GM12892 (cell line): Measurements from ENCODE around the gene TIMM8A.
A peak's percentile ranks its signal among the peaks of the same experiment; 100 is the strongest.

Source experiments
- DNase-seq: peaks from one replicate; pipeline ENCODE4 v3.0.0; 2011; ENCODE audit not compliant: insufficient read length
- FAIRE-seq: peaks from 2 replicates; lab custom pipeline; 2011; peaks lifted over from hg19 to GRCh38; lab: Jason Lieb, UNC
- POLR2A ChIP-seq: IDR thresholded peaks from 2 replicates; pipeline ENCODE4 v1.6.1; 2011; ENCODE audit warnings: low read depth, low read length, control low read depth
- POLR2AphosphoS5 ChIP-seq: IDR thresholded peaks from 2 replicates; pipeline ENCODE4 v1.6.1; 2011; ENCODE audit warnings: low read depth, low read length, control low read depth
- TAF1 ChIP-seq: IDR thresholded peaks from 2 replicates; pipeline ENCODE4 v1.6.1; 2011; ENCODE audit warnings: low read depth, mild to moderate bottlenecking, control low read depth, low read length, borderline replicate concordance

Gene TIMM8A

DNA sequence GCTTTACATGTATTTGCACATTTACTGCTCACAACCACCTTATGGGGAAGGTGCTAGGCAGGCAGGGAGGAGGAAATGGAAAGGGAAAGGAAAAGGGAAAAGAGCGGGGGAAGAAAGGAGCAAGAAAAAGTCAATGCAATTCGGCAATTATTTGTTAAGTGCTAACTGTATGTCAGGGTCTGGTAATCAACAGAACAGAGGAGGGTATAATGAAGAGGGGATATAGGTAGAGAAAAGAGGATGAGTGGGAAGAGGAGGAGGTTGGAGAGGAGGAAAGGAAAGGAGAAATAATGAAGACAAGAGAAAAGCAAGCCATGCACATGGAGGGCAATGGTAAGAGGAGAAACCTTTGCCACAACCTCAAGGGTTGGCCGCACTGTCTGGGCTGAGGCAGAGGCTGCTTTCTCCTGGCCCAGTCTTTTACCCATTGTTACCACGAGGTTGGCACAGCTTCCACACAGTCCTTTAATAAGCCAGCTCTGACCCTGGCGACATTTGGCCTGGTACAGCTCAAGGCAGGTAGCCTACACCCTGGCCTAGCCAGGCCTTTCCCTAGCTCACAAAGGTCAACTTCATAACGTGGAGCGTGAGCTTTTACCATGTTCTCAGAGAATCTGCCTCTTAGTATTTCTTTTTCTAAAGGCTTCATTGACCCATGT is 36.6 kb upstream of the TIMM8A start:
- FAIRE-seq: peak; percentile 61

DNA sequence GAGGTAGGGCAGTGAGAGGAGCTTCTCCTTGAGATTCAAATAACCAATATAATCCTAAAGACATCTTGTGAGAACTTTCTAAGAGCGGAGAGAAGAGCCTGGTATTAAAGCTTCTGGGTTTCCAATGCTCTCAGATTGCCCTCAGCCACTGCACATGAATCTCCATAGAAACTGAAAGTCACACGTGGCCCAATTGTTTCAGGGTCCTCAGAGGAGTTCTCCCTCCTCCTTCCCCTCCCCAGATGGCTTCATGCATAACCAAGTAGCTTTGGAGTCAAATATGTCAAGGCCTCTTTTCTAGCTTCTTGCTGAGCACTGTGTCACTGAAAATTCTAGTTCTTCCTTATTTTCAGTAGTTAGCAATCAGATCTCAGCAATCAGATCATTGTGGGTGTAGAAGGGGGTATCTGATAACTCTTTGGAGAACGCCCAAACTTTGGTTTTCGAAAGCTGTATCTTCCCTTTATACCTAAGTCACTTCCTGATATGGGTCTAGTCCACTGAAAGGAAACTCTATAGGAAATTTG is 35.2 kb upstream of the TIMM8A start:
- DNase-seq: no peak
- no peak for TF ChIP-seq POLR2A
- TF ChIP-seq POLR2AphosphoS5: no peak
- no peak for TF ChIP-seq TAF1
- peak; percentile 53 for FAIRE-seq

More for the DNA sequence above, 36.6 kb upstream of the TIMM8A start:
- no peak for TF ChIP-seq POLR2AphosphoS5
- TF ChIP-seq TAF1: no peak
- no peak for TF ChIP-seq POLR2A
- no peak for DNase-seq

GRCh38 chrX:101377547-101377946 is 29.0 kb upstream of the TIMM8A start:
- TF ChIP-seq TAF1 (no peak), POLR2A (no peak), POLR2AphosphoS5 (no peak)
- FAIRE-seq: no peak

GRCh38 chrX:101370888-101371504 is 22.5 kb upstream of the TIMM8A start:
- peak; percentile 77 for FAIRE-seq
- TF ChIP-seq TAF1 (no peak), POLR2AphosphoS5 (no peak), POLR2A (no peak)
- no peak for DNase-seq

More at GRCh38 chrX:101377547-101377946, 29.0 kb upstream of the TIMM8A start:
- DNase-seq: no peak

GRCh38 chrX:101369687-101370086 is 21.1 kb upstream of the TIMM8A start:
- TF ChIP-seq POLR2A: no peak
- no peak for TF ChIP-seq TAF1
- no peak for TF ChIP-seq POLR2AphosphoS5

GRCh38 chrX:101368800-101369199 is 20.3 kb upstream of the TIMM8A start:
- FAIRE-seq: no peak
- no peak for DNase-seq
- no peak for TF ChIP-seq TAF1
- TF ChIP-seq POLR2AphosphoS5: no peak
- no peak for TF ChIP-seq POLR2A

More at GRCh38 chrX:101369687-101370086, 21.1 kb upstream of the TIMM8A start:
- FAIRE-seq (no peak), DNase-seq (no peak)

DNA sequence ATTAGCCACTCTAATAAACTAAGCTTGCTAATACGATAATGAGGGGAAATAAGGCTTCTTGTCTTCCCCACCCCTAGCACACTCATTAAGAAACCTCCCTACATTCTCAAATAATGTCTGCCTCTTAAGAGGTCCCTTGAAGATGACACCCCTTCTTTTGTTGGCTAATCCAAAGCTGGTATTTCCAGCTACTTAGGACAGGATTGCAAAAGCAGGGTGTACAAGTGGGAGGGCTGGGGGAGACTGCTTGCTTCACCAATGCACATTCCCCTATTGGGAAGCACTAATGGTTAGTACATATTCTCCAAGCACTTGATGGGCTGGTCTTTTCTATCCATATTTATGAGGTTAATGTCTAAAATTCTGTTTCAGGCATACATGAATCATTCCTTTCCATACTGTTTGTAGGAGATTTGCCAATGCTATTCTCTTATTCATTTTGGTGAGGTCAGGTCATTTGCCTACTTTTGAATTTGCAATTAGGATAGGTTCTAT is 16.8 kb upstream of the TIMM8A start:
- no peak for DNase-seq
- FAIRE-seq: no peak
- no peak for TF ChIP-seq POLR2AphosphoS5
- no peak for TF ChIP-seq POLR2A
- no peak for TF ChIP-seq TAF1

DNA sequence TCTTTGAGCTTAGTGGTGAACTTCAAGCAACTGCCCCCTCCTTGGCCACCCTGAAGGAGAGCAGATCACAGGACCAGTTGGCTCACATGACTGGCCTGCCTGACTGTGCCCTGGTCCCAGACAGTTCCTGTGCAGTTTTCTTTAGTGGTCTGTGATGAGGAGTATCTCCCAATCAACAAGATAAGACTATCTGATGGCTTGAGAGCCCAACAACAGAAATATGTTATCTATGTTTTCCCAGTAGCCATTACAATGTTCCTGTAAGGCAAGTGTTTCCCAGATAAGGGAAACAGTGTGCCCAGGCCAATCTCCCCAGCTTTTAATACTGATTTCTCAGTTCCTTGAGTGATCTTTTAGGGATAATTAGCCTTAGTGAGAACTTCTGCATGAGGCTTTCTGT is 14.2 kb upstream of the TIMM8A start:
- TF ChIP-seq POLR2A: no peak
- TF ChIP-seq TAF1: no peak
- TF ChIP-seq POLR2AphosphoS5: no peak
- DNase-seq: no peak
- no peak for FAIRE-seq

DNA sequence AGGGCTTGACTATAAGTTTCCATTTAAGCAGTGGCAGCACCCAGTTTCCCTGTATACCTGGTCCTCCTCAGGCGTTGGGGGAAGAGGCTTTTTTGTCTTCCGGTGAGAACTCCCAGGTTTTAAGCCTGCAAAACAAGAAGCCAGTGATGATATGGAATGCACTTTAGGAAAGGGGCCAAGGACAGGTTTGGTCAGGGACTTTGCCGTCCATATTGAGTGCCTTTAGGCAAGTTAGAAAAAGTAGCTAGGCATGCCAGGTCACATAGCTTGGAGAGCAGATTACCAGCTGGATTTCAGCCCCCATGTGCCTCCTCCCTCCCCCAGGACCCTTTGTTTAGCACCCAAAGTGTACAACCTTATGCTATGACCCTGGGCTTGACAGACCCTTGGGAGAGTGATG is 13.6 kb upstream of the TIMM8A start:
- DNase-seq: no peak
- TF ChIP-seq TAF1 (no peak), POLR2A (no peak), POLR2AphosphoS5 (no peak)
- no peak for FAIRE-seq

- DNase-seq (no peak), FAIRE-seq (no peak)
- TF ChIP-seq TAF1: no peak
- no peak for TF ChIP-seq POLR2AphosphoS5
- no peak for TF ChIP-seq POLR2A
Measured at GRCh38 chrX:101360390-101360789, 11.8 kb upstream of the TIMM8A start.

GRCh38 chrX:101359966-101360365 is 11.4 kb upstream of the TIMM8A start:
- FAIRE-seq (no peak), DNase-seq (no peak)
- TF ChIP-seq POLR2AphosphoS5 (no peak), POLR2A (no peak), TAF1 (no peak)
